Mucosa of descending colon (tissue), 3 donors: ENCODE measurements around the gene IL23R. TPM values are rescaled to one million over a fixed set of nuclear protein-coding genes. Genes with fewer than 3 reads are reported as not detected.

Experiments
- ATAC-seq: fragments of 200-7000 bp; cut with Tn5 transposase; one replicate; pipeline ENCODE4 v1.9.1; 2020; ENCODE audit warnings: mild to moderate bottlenecking, moderate library complexity
- DNase-seq, 3 donors: peaks; one replicate each; pipeline ENCODE4 v3.0.0-alpha.2; 2020
- H3K36me3 ChIP-seq: fragments of 200-600 bp; one replicate; pipeline ENCODE4 v1.8.0; 2021; ENCODE audit warnings: low read depth, mild to moderate bottlenecking
- H3K4me1 ChIP-seq: fragments of 200-600 bp; one replicate; pipeline ENCODE4 v1.8.0; 2021; ENCODE audit warnings: low read depth, mild to moderate bottlenecking
- H3K4me3 ChIP-seq: fragments of 200-600 bp; one replicate; pipeline ENCODE4 v1.8.0; 2021; ENCODE audit warnings: mild to moderate bottlenecking
- H3K9me3 ChIP-seq: fragments of 200-600 bp; one replicate; pipeline ENCODE4 v1.8.0; 2021; ENCODE audit warnings: mild to moderate bottlenecking
- intact Hi-C, 2 donors: fragments of 100-400 bp; cut with DNase I in 1 of 2; cut with micrococcal nuclease in 1 of 2; formaldehyde crosslinking; loops; one replicate each; pipeline versions ENCODE4 v1.11.0 to v1.11.1; 2022; cut with DNase I, micrococcal nuclease
- total RNA-seq, 3 donors: library from RNA; stranded (reverse); fragmentation: NEBNext Ultra II Directional in 2 of 3; extraction: Animal tissue kit (Norgen Biotek cat#: 25700) in 2 of 3; gene quantifications; one replicate each; pipeline versions ENCODE4 v1.2.1 to v1.2.4, GENCODE V29; 2021 to 2023
- TF ChIP-seq, protein P1 (sequence below): fragments of 200-600 bp; IDR thresholded peaks from one replicate; pipeline ENCODE4 v1.8.0; 2022; ENCODE audit warnings: antibody characterized with exemption, mild to moderate bottlenecking
- donor health status: DM: no; HTN: no; CAD: no; lungs with moderate emphysema.
- donor health status: DM: no; HTN: no; CAD: no.
- donor health status: DM: no; HTN: yes; CAD: no.

The IL23R gene
- total RNA-seq, 3 donors from 2014 or later = 1.1 to 3.4 (median 2.5) TPM

DNA sequence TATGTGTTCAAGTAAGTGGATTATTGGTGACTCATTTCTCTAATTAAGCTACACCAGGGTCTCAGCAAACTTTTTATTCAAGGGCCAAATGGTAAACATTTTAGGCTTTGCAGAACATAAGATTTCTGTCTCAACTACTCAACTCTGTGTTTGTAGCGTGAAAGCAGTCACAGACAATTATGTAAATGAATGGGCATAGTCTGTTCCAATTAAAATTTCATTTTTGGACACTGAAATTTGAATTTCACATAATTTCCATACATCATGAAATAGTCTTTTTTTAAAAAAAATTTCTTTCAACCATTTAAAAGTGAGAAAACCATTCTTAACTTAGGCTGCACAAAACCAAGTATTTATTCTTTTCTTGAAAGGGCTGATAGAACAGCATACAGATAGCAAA, 50.1 kb downstream of the IL23R start:
- Histone ChIP-seq H3K9me3 (no peaks in the 10 kb centered on the region), H3K4me1 (no peaks in the 10 kb centered on the region), H3K4me3 (no peak overlapping the region), H3K36me3 (no peaks in the 10 kb centered on the region)
- TF ChIP-seq, protein P1, sequence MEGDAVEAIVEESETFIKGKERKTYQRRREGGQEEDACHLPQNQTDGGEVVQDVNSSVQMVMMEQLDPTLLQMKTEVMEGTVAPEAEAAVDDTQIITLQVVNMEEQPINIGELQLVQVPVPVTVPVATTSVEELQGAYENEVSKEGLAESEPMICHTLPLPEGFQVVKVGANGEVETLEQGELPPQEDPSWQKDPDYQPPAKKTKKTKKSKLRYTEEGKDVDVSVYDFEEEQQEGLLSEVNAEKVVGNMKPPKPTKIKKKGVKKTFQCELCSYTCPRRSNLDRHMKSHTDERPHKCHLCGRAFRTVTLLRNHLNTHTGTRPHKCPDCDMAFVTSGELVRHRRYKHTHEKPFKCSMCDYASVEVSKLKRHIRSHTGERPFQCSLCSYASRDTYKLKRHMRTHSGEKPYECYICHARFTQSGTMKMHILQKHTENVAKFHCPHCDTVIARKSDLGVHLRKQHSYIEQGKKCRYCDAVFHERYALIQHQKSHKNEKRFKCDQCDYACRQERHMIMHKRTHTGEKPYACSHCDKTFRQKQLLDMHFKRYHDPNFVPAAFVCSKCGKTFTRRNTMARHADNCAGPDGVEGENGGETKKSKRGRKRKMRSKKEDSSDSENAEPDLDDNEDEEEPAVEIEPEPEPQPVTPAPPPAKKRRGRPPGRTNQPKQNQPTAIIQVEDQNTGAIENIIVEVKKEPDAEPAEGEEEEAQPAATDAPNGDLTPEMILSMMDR = no peak
- intact Hi-C loops = no loop called here
- ATAC-seq (no peak), DNase-seq (no peak)

DNA sequence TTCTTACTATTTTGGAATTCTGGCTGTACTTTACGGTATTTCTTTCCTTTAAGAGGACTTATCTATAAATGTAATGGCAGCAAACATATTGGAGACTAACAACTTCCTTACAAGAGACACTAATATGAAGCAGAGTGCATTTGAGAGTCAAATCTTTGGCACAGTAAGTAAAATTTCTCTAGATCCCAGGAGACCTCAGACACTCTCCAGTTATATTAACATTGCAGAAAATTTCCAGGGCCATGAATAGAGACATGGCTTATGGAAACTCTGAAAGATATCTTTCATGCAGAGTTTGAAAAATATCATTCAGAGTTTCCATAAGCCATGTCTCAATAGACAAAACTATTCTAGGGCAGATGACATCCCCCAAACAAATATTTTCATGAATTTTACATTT, 51.2 kb downstream of the IL23R start:
- Histone ChIP-seq H3K36me3 (no peaks in the 10 kb centered on the region), H3K9me3 (no peaks in the 10 kb centered on the region), H3K4me3 (no peak overlapping the region), H3K4me1 (no peaks in the 10 kb centered on the region)
- TF ChIP-seq, protein P1 = no peak
- intact Hi-C loops = no loop called here
- ATAC-seq (no peak), DNase-seq (no peak)

DNA sequence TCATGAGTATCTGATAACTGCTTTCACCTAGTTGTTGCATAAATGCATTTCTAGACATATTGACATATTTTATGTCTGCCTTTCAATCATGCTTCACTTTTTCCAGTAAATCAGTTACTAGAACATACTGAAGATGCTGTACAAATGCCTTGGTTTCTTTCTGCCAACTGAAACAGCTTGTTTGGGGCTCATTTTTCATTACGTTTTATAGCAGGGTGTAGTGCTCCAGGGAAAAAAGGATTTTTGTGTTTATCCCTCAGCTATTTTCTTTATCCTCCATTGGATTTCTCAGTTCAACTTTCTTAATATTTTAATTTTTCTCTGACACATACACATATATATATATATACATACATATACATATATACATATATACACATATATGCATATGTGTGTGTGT, 51.7 kb downstream of the IL23R start:
- no peaks in the 10 kb centered on the region for H3K9me3 ChIP-seq
- ATAC-seq (no peak), DNase-seq (no peak)
- no peak overlapping the region for H3K4me3 ChIP-seq
- H3K36me3 ChIP-seq = no peaks in the 10 kb centered on the region
- intact Hi-C loops = no loop called here
- H3K4me1 ChIP-seq = no peaks in the 10 kb centered on the region
- TF ChIP-seq, protein P1 = no peak

DNA sequence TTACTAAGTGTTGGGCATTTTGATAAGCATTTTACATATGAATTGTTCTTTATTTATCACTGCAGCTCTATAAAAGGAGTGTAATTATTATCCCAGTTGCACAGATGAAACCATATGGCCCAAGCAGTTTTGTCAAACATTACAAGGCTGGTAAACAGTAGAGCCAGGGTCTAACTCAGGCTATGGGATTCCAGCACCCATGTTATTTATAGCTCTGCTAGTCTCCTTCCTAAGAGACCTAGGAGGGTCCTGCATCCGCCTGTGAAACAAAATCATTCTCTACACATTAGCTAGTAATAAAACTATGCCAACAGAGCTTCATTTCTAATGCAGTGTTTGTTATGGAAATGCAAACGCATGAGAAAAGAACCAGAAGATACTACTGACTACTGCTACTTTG, 58.6 kb downstream of the IL23R start:
- ATAC-seq = no peak
- TF ChIP-seq, protein P1 = no peak
- DNase-seq = no peak
- H3K4me1 ChIP-seq = no peaks in the 10 kb centered on the region
- no peaks in the 10 kb centered on the region for H3K36me3 ChIP-seq
- no peak overlapping the region for H3K4me3 ChIP-seq
- intact Hi-C loops = no loop called here
- no peaks in the 10 kb centered on the region for H3K9me3 ChIP-seq

DNA sequence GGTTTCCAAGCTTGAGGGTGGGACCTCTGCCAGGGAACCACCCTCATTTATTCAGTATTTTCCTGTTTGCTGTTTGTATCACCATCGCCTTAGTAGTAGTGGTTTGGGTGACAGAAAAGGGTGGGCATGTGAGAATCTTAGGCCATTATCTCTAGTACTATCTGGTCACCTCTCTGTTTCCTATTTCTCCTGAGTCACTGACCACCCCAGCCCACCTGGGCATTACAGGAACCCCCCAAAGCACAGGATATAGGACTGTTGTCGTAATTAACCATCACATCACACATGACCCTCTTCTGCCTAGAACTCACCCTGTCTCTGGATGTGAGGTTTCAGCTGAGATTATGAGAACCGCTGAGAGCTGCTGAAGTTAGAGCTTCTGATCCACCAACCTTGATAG, 60.4 kb downstream of the IL23R start:
- TF ChIP-seq, protein P1 = no peak
- Histone ChIP-seq H3K36me3 (no peaks in the 10 kb centered on the region), H3K4me3 (no peak overlapping the region), H3K9me3 (no peaks in the 10 kb centered on the region), H3K4me1 (no peaks in the 10 kb centered on the region)
- intact Hi-C loops = no loop called here
- ATAC-seq = no peak
- no peak for DNase-seq

DNA sequence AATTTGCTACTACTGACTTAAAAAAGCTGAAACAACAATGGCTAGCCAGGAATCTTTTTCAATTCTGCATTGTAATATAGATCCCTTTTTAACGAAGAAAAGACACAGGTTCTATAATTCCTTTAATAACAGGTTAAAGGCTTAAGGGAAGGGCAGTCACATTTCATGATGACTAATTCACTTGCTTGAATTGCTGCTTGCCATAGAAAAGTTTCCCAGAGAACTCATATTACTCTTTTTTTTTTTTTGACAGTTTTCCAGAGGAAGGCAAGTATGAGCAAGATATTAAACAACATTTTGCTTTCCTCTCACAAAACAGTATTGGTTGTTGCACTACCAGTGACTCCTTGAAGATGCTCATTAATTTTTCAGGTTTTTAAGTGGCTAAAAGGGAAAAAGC, 60.9 kb downstream of the IL23R start:
- H3K36me3 ChIP-seq = no peaks in the 10 kb centered on the region
- no peaks in the 10 kb centered on the region for H3K4me1 ChIP-seq
- DNase-seq = no peak
- intact Hi-C loops = no loop called here
- TF ChIP-seq, protein P1 = no peak
- H3K9me3 ChIP-seq = no peaks in the 10 kb centered on the region
- no peak overlapping the region for H3K4me3 ChIP-seq
- ATAC-seq = no peak
